Thymus (tissue), 11 donors: Measurements from ENCODE around the gene PRPF40B. TPM values are rescaled to one million over a fixed set of nuclear protein-coding genes. Genes with fewer than 3 reads are reported as not detected.

ENCODE experiments used
- DNase-seq, 9 donors: peaks; one replicate each; pipeline ENCODE4 v3.0.0-alpha.2; 2013; ENCODE audit warnings: low spot score in 9 of 9, low read depth in 6 of 9, missing footprints in 1 of 9
- H3K27ac ChIP-seq, 2 donors: one replicate each; pipeline ENCODE4 v1.5.1; 2013; ENCODE audit warnings: control low read depth in 1 of 2, low read depth in 1 of 2, low read length in 1 of 2, mild to moderate bottlenecking in 1 of 2, moderate library complexity in 1 of 2
- H3K27me3 ChIP-seq, 2 donors: one replicate each; pipeline ENCODE4 v1.5.1; 2013; ENCODE audit warnings: low read length in 1 of 2; ENCODE audit not compliant: control insufficient read depth in 2 of 2, insufficient read depth in 1 of 2
- H3K36me3 ChIP-seq, 2 donors: one replicate each; pipeline ENCODE4 v1.5.1; 2013; ENCODE audit warnings: low read length in 1 of 2, mild to moderate bottlenecking in 1 of 2, moderate library complexity in 1 of 2; ENCODE audit not compliant: control insufficient read depth in 2 of 2, insufficient read depth in 2 of 2
- H3K4me1 ChIP-seq, 2 donors: one replicate each; pipeline ENCODE4 v1.5.1; 2013; ENCODE audit warnings: low read length in 2 of 2; ENCODE audit not compliant: control insufficient read depth in 2 of 2, insufficient read depth in 2 of 2
- H3K4me3 ChIP-seq, 2 donors: one replicate each; pipeline ENCODE4 v1.5.1; 2013; ENCODE audit warnings: low read length in 2 of 2, control low read depth in 1 of 2, mild to moderate bottlenecking in 1 of 2
- H3K9me3 ChIP-seq, 2 donors: one replicate each; pipeline ENCODE4 v1.5.1; 2013; ENCODE audit warnings: low read length in 1 of 2, mild to moderate bottlenecking in 1 of 2; ENCODE audit not compliant: control insufficient read depth in 2 of 2, insufficient read depth in 1 of 2
- WGBS: extraction: QIAGEN DNeasy Blood & Tissue Kit; methylation state at CpG from one replicate; pipeline ENCODE4 v1.1.7; 2013; 5-methylcytosine and 5-hydroxymethylcytosine counted together
- polyA plus RNA-seq: library from polyadenylated mRNA; stranded (reverse); fragments of 200-250 nt; gene quantifications from one replicate; pipeline ENCODE4 v1.2.3, GENCODE V29; 2013
- total RNA-seq: library from RNA; stranded (reverse); fragments of 120-200 nt; gene quantifications from one replicate; pipeline ENCODE4 v1.2.4, GENCODE V29; 2013
- donor health status: healthy.

Gene PRPF40B
- total and polyA plus RNA-seq, 2 donors, result 4.9 to 16.6 TPM

GRCh38 chr12:49584591-49584990 is 38.8 kb upstream of the PRPF40B start:
- Histone ChIP-seq H3K9me3 (peaks cover 0 to 4% of the 10 kb centered on the region in 2 donors), H3K27me3 (no peaks in the 10 kb centered on the region), H3K27ac (no peak overlapping the region), H3K4me1 (peaks cover 0 to 3% of the 10 kb centered on the region in 2 donors), H3K36me3 (peaks cover 0 to 7% of the 10 kb centered on the region in 2 donors), H3K4me3 (no peak overlapping the region)
- 95% methylated on average over 7 of the region's 7 CpGs for WGBS
- no peak for DNase-seq

GRCh38 chr12:49585477-49586459 is 37.6 kb upstream of the PRPF40B start:
- H3K27me3 ChIP-seq, result no peaks in the 10 kb centered on the region
- WGBS, result 91% methylated on average over 16 of the region's 16 CpGs
- H3K4me1 ChIP-seq, result peaks cover 0 to under 1% of the 10 kb centered on the region in 2 donors
- no peak overlapping the region for H3K27ac ChIP-seq
- DNase-seq, result no peak
- H3K9me3 ChIP-seq, result peaks cover 0 to 4% of the 10 kb centered on the region in 2 donors
- H3K4me3 ChIP-seq, result no peak overlapping the region
- H3K36me3 ChIP-seq, result peaks cover 0 to 7% of the 10 kb centered on the region in 2 donors

GRCh38 chr12:49587174-49587908 is 36.0 kb upstream of the PRPF40B start:
- no peaks in the 10 kb centered on the region for H3K27me3 ChIP-seq
- 94% methylated on average over 11 of the region's 11 CpGs for WGBS

GRCh38 chr12:49588281-49588680 is 35.1 kb upstream of the PRPF40B start:
- 92% methylated on average over 7 of the region's 7 CpGs for WGBS
- Histone ChIP-seq H3K9me3 (peaks cover 0 to 8% of the 10 kb centered on the region in 2 donors), H3K27ac (no peak overlapping the region), H3K36me3 (peaks cover 0 to 7% of the 10 kb centered on the region in 2 donors), H3K4me3 (no peak overlapping the region), H3K27me3 (no peaks in the 10 kb centered on the region), H3K4me1 (no peaks in the 10 kb centered on the region)
- DNase-seq, result no peak

More at GRCh38 chr12:49587174-49587908, 36.0 kb upstream of the PRPF40B start:
- Histone ChIP-seq H3K4me1 (no peaks in the 10 kb centered on the region), H3K4me3 (no peak overlapping the region), H3K27ac (no peak overlapping the region), H3K9me3 (peaks cover 0 to 8% of the 10 kb centered on the region in 2 donors), H3K36me3 (peaks cover 0 to 7% of the 10 kb centered on the region in 2 donors)
- no peak for DNase-seq

- Histone ChIP-seq H3K36me3 (peaks cover 0 to under 1% of the 10 kb centered on the region in 2 donors), H3K27ac (no peak overlapping the region), H3K9me3 (peaks cover 0 to 8% of the 10 kb centered on the region in 2 donors), H3K4me3 (no peak overlapping the region), H3K27me3 (no peaks in the 10 kb centered on the region), H3K4me1 (no peaks in the 10 kb centered on the region)
- no peak for DNase-seq
- 92% methylated on average over 4 of the region's 4 CpGs for WGBS
These were observed 34.4 kb upstream of the PRPF40B start for GRCh38 chr12:49588721-49589516.

GRCh38 chr12:49598527-49598926 is 24.8 kb upstream of the PRPF40B start:
- H3K27me3 ChIP-seq, result no peaks in the 10 kb centered on the region
- no peaks in the 10 kb centered on the region for H3K36me3 ChIP-seq
- no peaks in the 10 kb centered on the region for H3K9me3 ChIP-seq
- no peaks in the 10 kb centered on the region for H3K4me1 ChIP-seq
- no peak overlapping the region for H3K4me3 ChIP-seq
- no peak overlapping the region for H3K27ac ChIP-seq
- WGBS, result 96% methylated on average over 10 of the region's 10 CpGs
- no peak for DNase-seq

GRCh38 chr12:49599961-49600360 is 23.4 kb upstream of the PRPF40B start:
- Histone ChIP-seq H3K27me3 (no peaks in the 10 kb centered on the region), H3K4me3 (no peak overlapping the region), H3K27ac (no peak overlapping the region), H3K9me3 (no peaks in the 10 kb centered on the region), H3K36me3 (no peaks in the 10 kb centered on the region), H3K4me1 (peaks cover 0 to 2% of the 10 kb centered on the region in 2 donors)
- no peak for DNase-seq
- 99% methylated on average over 8 of the region's 8 CpGs for WGBS

GRCh38 chr12:49603721-49604120 is 19.6 kb upstream of the PRPF40B start:
- Histone ChIP-seq H3K27me3 (no peaks in the 10 kb centered on the region), H3K4me1 (peaks cover 0 to 8% of the 10 kb centered on the region in 2 donors), H3K4me3 (no peak overlapping the region), H3K27ac (no peak overlapping the region), H3K9me3 (no peaks in the 10 kb centered on the region), H3K36me3 (no peaks in the 10 kb centered on the region)
- no peak for DNase-seq
- WGBS, result 85% methylated on average over 1 of the region's 1 CpG
